Measurements from ENCODE around the gene KIAA0753.

Gene KIAA0753

GRCh38 chr17:6651919-6652452 is 11.5 kb upstream of the KIAA0753 start:
- H3K4me3 ChIP-seq (ENCODE audit: low read depth, low read length): peak overlapping the region; percentile 44
- TF ChIP-seq CTCF (IDR thresholded peaks at IDR 0.05; ENCODE audit: low read depth, low read length): no peak
- no peak for TF ChIP-seq MYC (IDR thresholded peaks at IDR 0.05; ENCODE audit: low read depth, low read length)
- TF ChIP-seq, protein P1, sequence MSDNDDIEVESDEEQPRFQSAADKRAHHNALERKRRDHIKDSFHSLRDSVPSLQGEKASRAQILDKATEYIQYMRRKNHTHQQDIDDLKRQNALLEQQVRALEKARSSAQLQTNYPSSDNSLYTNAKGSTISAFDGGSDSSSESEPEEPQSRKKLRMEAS (IDR thresholded peaks at IDR 0.05; ENCODE audit: low read depth, low read length): no peak
- TF ChIP-seq POLR2A (IDR thresholded peaks at IDR 0.05; ENCODE audit: extremely low read depth, insufficient read length): no peak
- no peak for DNase-seq (ENCODE audit: low read depth)

DNA sequence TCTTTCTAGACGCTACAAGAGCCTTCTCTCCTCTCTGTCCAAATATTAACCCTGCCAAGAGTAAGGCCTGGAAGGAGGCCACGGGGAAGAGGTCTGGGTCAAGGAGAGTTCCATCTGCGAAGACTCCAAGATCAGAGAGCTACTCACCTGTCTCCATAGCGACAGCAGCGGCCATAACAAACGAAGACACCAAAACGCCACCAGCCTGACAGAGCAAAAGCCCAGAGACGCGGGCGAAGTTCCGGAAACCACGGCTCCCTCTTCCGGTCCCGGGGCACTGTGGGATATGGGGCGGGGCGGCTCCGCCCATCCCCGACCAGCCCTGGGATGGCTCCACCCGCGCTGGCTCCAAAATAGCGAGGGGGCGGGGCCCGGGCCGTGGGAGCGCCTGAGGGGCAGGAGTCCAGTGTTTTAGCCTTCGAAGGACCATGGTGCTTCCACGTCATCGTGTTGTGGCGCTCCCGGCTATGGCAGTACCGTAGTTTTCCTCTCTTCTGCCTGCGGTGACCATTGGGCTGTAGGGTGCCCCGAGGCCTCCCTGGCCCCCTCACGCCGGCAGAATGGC is 10.9 kb upstream of the KIAA0753 start, which contains the start of the genes C17orf100 and MED31:
TSS of gene C17orf100 (plus strand) at position 409 of the 565 bp plus-strand sequence. CDS start at position 561, 152 bp downstream.
TSS of gene MED31 (minus strand) at position 252 of the 565 bp plus-strand sequence. CDS start at position 175, 77 bp downstream.
- peak; percentile 89 for DNase-seq (ENCODE audit: low read depth)
- H3K4me3 ChIP-seq (ENCODE audit: low read depth, low read length): peak within 1 kb of the TSS; percentile 98
- TF ChIP-seq, protein P1 (IDR thresholded peaks at IDR 0.05; ENCODE audit: low read depth, low read length): 0 out of 2 replicates have a peak, but pooled peaks have one; percentile 15
- TF ChIP-seq POLR2A (IDR thresholded peaks at IDR 0.05; ENCODE audit: extremely low read depth, insufficient read length): peak; percentile 56
- TF ChIP-seq MYC (IDR thresholded peaks at IDR 0.05; ENCODE audit: low read depth, low read length): no peak
- no peak for TF ChIP-seq CTCF (IDR thresholded peaks at IDR 0.05; ENCODE audit: low read depth, low read length)

DNA sequence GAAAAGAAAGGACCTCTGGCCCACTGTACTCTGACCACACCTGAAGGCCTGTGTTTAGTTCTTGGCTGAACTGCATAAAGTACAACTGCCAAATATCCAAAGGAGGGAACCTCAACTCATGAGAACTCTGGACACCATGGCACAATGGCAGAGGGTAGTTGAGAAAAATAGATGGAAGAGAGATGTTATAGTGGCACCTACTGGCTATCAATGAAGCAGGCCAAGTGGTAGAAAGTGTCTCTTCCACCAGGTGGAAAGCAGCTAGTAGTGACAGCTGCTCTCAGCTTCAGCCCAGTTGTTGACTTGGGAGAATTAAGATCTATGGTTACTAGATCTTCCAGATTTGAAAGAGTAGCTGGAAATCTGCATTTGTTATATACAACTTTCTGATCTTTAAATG is 7.7 kb upstream of the KIAA0753 start:
- peak; percentile 22 for TF ChIP-seq CTCF (IDR thresholded peaks at IDR 0.05; ENCODE audit: low read depth, low read length)
- no peak for TF ChIP-seq POLR2A (IDR thresholded peaks at IDR 0.05; ENCODE audit: extremely low read depth, insufficient read length)
- TF ChIP-seq MYC (IDR thresholded peaks at IDR 0.05; ENCODE audit: low read depth, low read length): no peak
- TF ChIP-seq, protein P1 (IDR thresholded peaks at IDR 0.05; ENCODE audit: low read depth, low read length): no peak
- DNase-seq (ENCODE audit: low read depth): peak; percentile 42
- H3K4me3 ChIP-seq (ENCODE audit: low read depth, low read length): no peak overlapping the region

DNA sequence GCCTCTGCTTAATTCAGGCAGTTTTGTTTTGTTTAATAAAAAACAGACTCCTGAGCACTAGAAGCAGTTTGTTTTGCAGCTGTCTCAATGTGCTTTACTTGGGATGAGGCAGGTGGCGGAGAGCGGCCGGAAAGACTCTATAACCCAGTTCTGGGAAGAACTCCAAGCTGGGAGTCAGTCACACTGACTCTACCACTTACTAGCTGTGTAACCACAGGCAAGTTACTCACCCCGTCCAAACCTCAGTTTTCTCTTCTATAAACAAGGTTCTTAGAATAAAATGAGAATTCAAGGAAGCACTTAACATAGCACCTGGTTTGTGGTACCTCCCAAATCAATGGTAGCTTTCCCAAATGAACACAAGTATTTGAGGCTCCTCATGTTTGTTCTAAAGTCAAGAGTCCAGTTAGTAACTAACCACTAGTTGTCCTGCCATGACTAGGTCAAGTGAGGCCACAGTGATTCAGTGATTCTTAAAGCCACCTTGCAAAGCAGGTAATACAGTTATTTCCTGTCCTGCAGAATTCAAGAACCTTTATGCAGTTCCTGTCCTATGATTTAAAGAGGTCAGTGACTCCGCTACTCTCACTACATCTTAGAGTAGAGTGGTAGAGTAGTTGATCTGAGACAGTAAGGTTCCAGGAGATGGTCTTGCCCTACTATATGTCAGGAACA is 3.1 kb upstream of the KIAA0753 start:
- H3K4me3 ChIP-seq (ENCODE audit: low read depth, low read length): no peak overlapping the region
- no peak for DNase-seq (ENCODE audit: low read depth)
- no peak for TF ChIP-seq POLR2A (IDR thresholded peaks at IDR 0.05; ENCODE audit: extremely low read depth, insufficient read length)
- TF ChIP-seq, protein P1 (IDR thresholded peaks at IDR 0.05; ENCODE audit: low read depth, low read length): no peak
- no peak for TF ChIP-seq CTCF (IDR thresholded peaks at IDR 0.05; ENCODE audit: low read depth, low read length)
- no peak for TF ChIP-seq MYC (IDR thresholded peaks at IDR 0.05; ENCODE audit: low read depth, low read length)

- peak overlapping the region; percentile 90 for H3K4me3 ChIP-seq (ENCODE audit: low read depth, low read length)
- TF ChIP-seq CTCF (IDR thresholded peaks at IDR 0.05; ENCODE audit: low read depth, low read length) (no peak), POLR2A (IDR thresholded peaks at IDR 0.05; ENCODE audit: extremely low read depth, insufficient read length) (no peak), MYC (IDR thresholded peaks at IDR 0.05; ENCODE audit: low read depth, low read length) (no peak)
- TF ChIP-seq, protein P1 (IDR thresholded peaks at IDR 0.05; ENCODE audit: low read depth, low read length): no peak
- DNase-seq (ENCODE audit: low read depth): no peak
Observed at GRCh38 chr17:6642592-6642991, 2.1 kb upstream of the KIAA0753 start.

All from NB4 (cell line).